Kidney (tissue), 14 donors: ENCODE data around the gene YPEL2. TPM values are rescaled to one million over a fixed set of nuclear protein-coding genes. Genes with fewer than 3 reads are reported as not detected.
A peak's percentile ranks its signal among the peaks of the same experiment; 100 is the strongest.
"Not testable (repeated sequence)": the region's sequence is repeated elsewhere in the genome, so short reads cannot be mapped to it uniquely, and the experiment has no call there.

ENCODE experiments used
- DNase-seq, 5 donors: peaks; one replicate each; pipeline ENCODE4 v3.0.0-alpha.2; 2013 to 2020
- FAIRE-seq: peaks from 2 replicates; lab custom pipeline; 2012; peaks lifted over from hg19 to GRCh38; lab: Jason Lieb, UNC
- H3K27ac ChIP-seq, 2 donors: one replicate each; pipeline ENCODE4 v1.7.0; 2013; ENCODE audit warnings: low read depth in 2 of 2, low read length in 2 of 2, inconsistent platforms in 1 of 2
- H3K27me3 ChIP-seq: one replicate; pipeline ENCODE4 v1.7.1; 2013; ENCODE audit warnings: low read length, inconsistent platforms; ENCODE audit not compliant: control insufficient read depth, insufficient read depth
- H3K36me3 ChIP-seq, 3 donors: one replicate each; pipeline versions ENCODE4 v1.7.0 to v1.7.1; 2013; ENCODE audit warnings: low read length in 3 of 3, control low read depth in 1 of 3, inconsistent platforms in 1 of 3; ENCODE audit not compliant: insufficient read depth in 3 of 3, control insufficient read depth in 2 of 3
- H3K4me1 ChIP-seq, 3 donors: one replicate each; pipeline versions ENCODE4 v1.7.0 to v1.7.1; 2013; ENCODE audit warnings: low read length in 3 of 3, inconsistent platforms in 1 of 3, low read depth in 1 of 3; ENCODE audit not compliant: control insufficient read depth in 2 of 3, insufficient read depth in 2 of 3
- H3K4me3 ChIP-seq, 3 donors: one replicate each; pipeline versions ENCODE4 v1.7.0 to v1.8.1; 2013; ENCODE audit warnings: low read length in 3 of 3, control low read depth in 1 of 3, inconsistent platforms in 1 of 3
- H3K9ac ChIP-seq, 3 donors: one replicate each; pipeline versions ENCODE4 v1.7.0 to v1.7.1; 2013; ENCODE audit warnings: low read length in 3 of 3, control low read depth in 1 of 3, inconsistent platforms in 1 of 3
- H3K9me3 ChIP-seq, 3 donors: one replicate each; pipeline versions ENCODE4 v1.7.0 to v1.7.1; 2013; ENCODE audit warnings: low read length in 3 of 3, control low read depth in 1 of 3, inconsistent platforms in 1 of 3; ENCODE audit not compliant: control insufficient read depth in 2 of 3, insufficient read depth in 1 of 3
- CTCF ChIP-seq: IDR thresholded peaks from 3 replicates; pipeline ENCODE4 v1.5.1; 2012; ENCODE audit warnings: mild to moderate bottlenecking, moderate library complexity, borderline replicate concordance; ENCODE audit not compliant: insufficient read depth; ENCODE audit errors: extremely low read depth
- intact Hi-C: fragments of 100-400 bp; cut with DNase I; formaldehyde crosslinking; loops from one replicate; pipeline ENCODE4 v1.11.1; 2022
- polyA plus RNA-seq: library from polyadenylated mRNA; stranded (reverse); fragments of 350-450 nt; fragmentation: Illumina TruSeq; extraction: RNeasy Lipid Tissue Mini Kit (QIAGEN cat#74804); gene quantifications from one replicate; pipeline ENCODE4 v1.2.3, GENCODE V29; 2014; ENCODE audit warnings: low read depth, low replicate concordance; ENCODE audit not compliant: insufficient read depth
- total RNA-seq: library from RNA; stranded (reverse); fragmentation: NEBNext Ultra II Directional; extraction: Animal tissue kit (Norgen Biotek cat#: 25700); gene quantifications from one replicate; pipeline ENCODE4 v1.2.1, GENCODE V29; 2021
- donor health status: control.
- donor health status: control.
- donor health status: control.
- donor health status: control.
- donor health status: control.
- donor health status: DM: yes; HTN: yes; CAD: no.
- donor health status: Normal renal cell carcinoma (clear cell type).

Gene YPEL2
- total and polyA plus RNA-seq, 2 donors from 2014 or later: 9.0 to 53.6 TPM

- Histone ChIP-seq H3K4me3 (no peak overlapping the region), H3K27me3 (no peaks in the 10 kb centered on the region), H3K27ac (no peak overlapping the region), H3K36me3 (no peaks in the 10 kb centered on the region), H3K4me1 (no peaks in the 10 kb centered on the region), H3K9ac (no peak overlapping the region), H3K9me3 (no peaks in the 10 kb centered on the region)
- no peak for TF ChIP-seq CTCF
- FAIRE-seq (no peak), DNase-seq (no peak)
- intact Hi-C loops: no loop called here
These were observed 26.6 kb upstream of the YPEL2 start for GRCh38 chr17:59304811-59305210.

- no peak overlapping the region for H3K4me3 ChIP-seq
- no peak for FAIRE-seq
- H3K9me3 ChIP-seq: no peaks in the 10 kb centered on the region
- no peaks in the 10 kb centered on the region for H3K4me1 ChIP-seq
- no peaks in the 10 kb centered on the region for H3K27me3 ChIP-seq
- no peak overlapping the region for H3K9ac ChIP-seq
- H3K36me3 ChIP-seq: no peaks in the 10 kb centered on the region
- H3K27ac ChIP-seq: no peak overlapping the region
- DNase-seq: no peak
- no peak for TF ChIP-seq CTCF
- intact Hi-C loops: loop anchor here (10.0 kb wide), 1 partner anchor 134 kb away; no protein-coding TSS in a partner anchor
These were observed 21.1 kb upstream of the YPEL2 start for GRCh38 chr17:59310263-59310920.

- peak; percentile 90 for TF ChIP-seq CTCF
These were observed 20.4 kb upstream of the YPEL2 start for GRCh38 chr17:59311051-59311468.

GRCh38 chr17:59311521-59311920, 19.9 kb upstream of the YPEL2 start:
- not testable (repeated sequence) for H3K9ac ChIP-seq, H3K27ac ChIP-seq, DNase-seq, H3K36me3 ChIP-seq, H3K4me1 ChIP-seq, FAIRE-seq, H3K4me3 ChIP-seq, H3K27me3 ChIP-seq, H3K9me3 ChIP-seq
- intact Hi-C loops: loop anchor here (10.0 kb wide), 1 partner anchor 133 kb away; no protein-coding TSS in a partner anchor

More at GRCh38 chr17:59311051-59311468, 20.4 kb upstream of the YPEL2 start:
- DNase-seq (peak in 3 of 5 donors; percentile 46 to 87 (median 84)), FAIRE-seq (no peak)
- Histone ChIP-seq H3K27me3 (no peaks in the 10 kb centered on the region), H3K9me3 (no peaks in the 10 kb centered on the region), H3K27ac (no peak overlapping the region), H3K9ac (no peak overlapping the region), H3K4me3 (no peak overlapping the region), H3K4me1 (no peaks in the 10 kb centered on the region), H3K36me3 (no peaks in the 10 kb centered on the region)
- intact Hi-C loops: loop anchor here (10.0 kb wide), 1 partner anchor 134 kb away; no protein-coding TSS in a partner anchor
